Measurements from ENCODE around the gene DICER1.

DICER1 gene

DNA sequence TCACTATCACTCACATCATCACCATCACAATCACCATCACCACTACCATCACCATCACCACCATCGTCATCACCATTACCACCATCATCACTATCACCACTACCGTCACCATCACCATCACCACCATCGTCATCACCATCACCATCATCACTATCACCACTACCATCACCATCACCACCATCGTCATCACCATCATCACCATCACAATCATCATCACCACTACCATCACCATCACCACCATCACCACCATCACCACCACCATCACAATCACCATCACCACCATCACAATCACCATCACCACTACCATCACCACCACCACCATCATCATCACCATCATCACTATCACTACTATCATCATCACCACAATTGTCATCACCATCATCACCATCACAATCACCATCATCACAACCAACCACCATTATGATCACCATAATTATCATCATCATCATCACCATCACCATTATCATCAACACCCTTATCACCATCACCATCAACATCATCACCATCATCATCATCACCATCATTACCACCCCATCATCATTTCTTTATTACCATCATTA lies 90.8 kb downstream of the DICER1 start:
- no peak for TF ChIP-seq POLR2A (IDR thresholded peaks at IDR 0.05; ENCODE audit: low read depth, low read length)
- FAIRE-seq (no peak), DNase-seq (ENCODE audit: insufficient read length, low spot score) (no peak)

DNA sequence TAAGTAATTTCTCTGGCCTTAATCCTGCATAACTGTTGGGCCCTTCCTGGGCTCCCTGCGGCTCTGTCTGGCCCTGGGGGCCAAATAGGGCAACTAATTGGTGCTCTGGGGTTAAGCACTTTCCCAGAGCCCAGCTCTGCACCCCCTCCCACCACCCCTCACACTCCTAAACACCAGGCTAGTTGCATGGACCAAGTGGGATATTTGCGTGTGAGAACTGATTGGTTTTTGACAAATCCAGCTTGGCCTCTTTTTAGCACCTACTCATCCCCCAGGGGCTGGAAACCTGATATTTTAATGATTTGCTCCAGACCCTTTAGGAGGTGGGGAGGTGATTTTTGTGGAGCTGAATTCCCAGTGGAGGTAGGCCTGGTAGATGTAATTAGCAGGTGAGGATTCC lies 91.9 kb downstream of the DICER1 start:
- TF ChIP-seq POLR2A (IDR thresholded peaks at IDR 0.05; ENCODE audit: low read depth, low read length), result no peak
- no peak for DNase-seq (ENCODE audit: insufficient read length, low spot score)
- no peak for FAIRE-seq

- no peak for TF ChIP-seq POLR2A (IDR thresholded peaks at IDR 0.05; ENCODE audit: low read depth, low read length)
- no peak for DNase-seq (ENCODE audit: insufficient read length, low spot score)
- FAIRE-seq, result no peak
These were observed 92.6 kb downstream of the DICER1 start for GRCh38 chr14:95064734-95065133.

GRCh38 chr14:95064256-95064655 lies 93.1 kb downstream of the DICER1 start:
- DNase-seq (ENCODE audit: insufficient read length, low spot score), result no peak
- no peak for TF ChIP-seq POLR2A (IDR thresholded peaks at IDR 0.05; ENCODE audit: low read depth, low read length)
- no peak for FAIRE-seq

- DNase-seq (ENCODE audit: insufficient read length, low spot score), result no peak
- TF ChIP-seq POLR2A (IDR thresholded peaks at IDR 0.05; ENCODE audit: low read depth, low read length), result no peak
- no peak for FAIRE-seq
These were observed 93.9 kb downstream of the DICER1 start for GRCh38 chr14:95063391-95063790.

DNA sequence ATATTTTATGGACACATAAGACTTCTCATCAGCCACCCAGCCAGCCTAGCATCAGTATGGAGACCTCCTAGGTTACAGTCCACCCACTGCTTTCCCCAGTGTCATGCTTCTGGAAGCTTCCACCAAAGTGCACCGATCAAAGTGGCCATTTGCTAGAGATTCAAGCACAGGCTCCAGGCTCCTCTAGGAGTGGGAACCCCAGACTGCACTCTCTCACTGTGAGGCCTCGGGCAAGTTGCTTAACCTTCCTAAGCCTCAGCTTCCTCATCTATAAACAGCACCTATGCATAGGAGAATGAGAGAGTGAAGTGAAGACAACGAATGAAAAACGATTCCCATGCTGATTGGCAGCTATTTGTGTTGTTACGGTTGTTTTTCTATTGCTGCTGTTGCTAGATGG lies 94.4 kb downstream of the DICER1 start:
- no peak for TF ChIP-seq POLR2A (IDR thresholded peaks at IDR 0.05; ENCODE audit: low read depth, low read length)
- FAIRE-seq (no peak), DNase-seq (ENCODE audit: insufficient read length, low spot score) (no peak)

GRCh38 chr14:95062220-95062619 lies 95.1 kb downstream of the DICER1 start:
- FAIRE-seq (no peak), DNase-seq (ENCODE audit: insufficient read length, low spot score) (no peak)
- TF ChIP-seq POLR2A (IDR thresholded peaks at IDR 0.05; ENCODE audit: low read depth, low read length), result no peak

DNA sequence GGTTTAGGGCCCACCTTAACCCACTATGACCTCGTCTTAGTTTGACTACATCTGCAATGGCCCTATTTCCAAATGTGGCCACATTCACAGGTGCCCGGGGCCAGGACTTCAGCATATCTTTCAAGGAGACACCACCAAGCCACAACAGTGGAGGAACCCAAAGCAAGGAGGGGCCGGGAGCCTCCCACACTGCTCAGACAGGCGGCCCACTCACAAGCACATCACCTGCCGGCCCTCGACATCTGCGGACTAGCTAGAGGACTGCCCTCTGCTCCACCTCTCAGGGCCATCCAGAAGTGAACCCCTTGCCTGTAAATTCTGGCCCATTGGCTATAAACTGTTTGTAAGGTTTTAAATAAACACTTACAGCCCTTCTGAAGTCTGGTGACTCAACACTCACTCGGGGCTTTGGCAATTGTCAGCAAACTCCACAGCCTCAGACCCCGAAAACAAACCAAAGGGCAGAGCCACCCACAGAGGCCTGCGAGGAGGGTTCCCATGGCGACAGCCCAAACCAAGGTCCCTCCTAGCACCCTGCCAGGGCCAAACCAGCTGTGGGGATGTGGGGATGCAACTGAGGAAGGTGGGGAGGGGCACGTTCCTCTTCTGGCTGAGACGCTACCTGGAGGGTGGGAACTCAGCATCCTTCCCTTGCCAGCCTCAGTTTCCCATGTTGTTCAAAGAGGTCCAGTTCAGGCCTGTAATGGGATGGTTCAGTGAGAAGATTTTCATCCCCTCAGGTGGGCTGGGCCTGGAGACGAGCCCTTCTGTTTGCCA lies 95.8 kb downstream of the DICER1 start:
- TF ChIP-seq POLR2A (IDR thresholded peaks at IDR 0.05; ENCODE audit: low read depth, low read length), result no peak
- DNase-seq (ENCODE audit: insufficient read length, low spot score) (no peak), FAIRE-seq (no peak)

GRCh38 chr14:95059126-95059525 lies 98.2 kb downstream of the DICER1 start:
- DNase-seq (ENCODE audit: insufficient read length, low spot score) (no peak), FAIRE-seq (no peak)
- TF ChIP-seq POLR2A (IDR thresholded peaks at IDR 0.05; ENCODE audit: low read depth, low read length), result no peak

- FAIRE-seq, result no peak
- no peak for DNase-seq (ENCODE audit: insufficient read length, low spot score)
These were observed 98.8 kb downstream of the DICER1 start for GRCh38 chr14:95058491-95058890.

GRCh38 chr14:95057851-95058250 lies 99.5 kb downstream of the DICER1 start:
- DNase-seq (ENCODE audit: insufficient read length, low spot score) (no peak), FAIRE-seq (no peak)
- no peak for TF ChIP-seq POLR2A (IDR thresholded peaks at IDR 0.05; ENCODE audit: low read depth, low read length)

More at GRCh38 chr14:95058491-95058890, 98.8 kb downstream of the DICER1 start:
- TF ChIP-seq POLR2A (IDR thresholded peaks at IDR 0.05; ENCODE audit: low read depth, low read length), result no peak

DNA sequence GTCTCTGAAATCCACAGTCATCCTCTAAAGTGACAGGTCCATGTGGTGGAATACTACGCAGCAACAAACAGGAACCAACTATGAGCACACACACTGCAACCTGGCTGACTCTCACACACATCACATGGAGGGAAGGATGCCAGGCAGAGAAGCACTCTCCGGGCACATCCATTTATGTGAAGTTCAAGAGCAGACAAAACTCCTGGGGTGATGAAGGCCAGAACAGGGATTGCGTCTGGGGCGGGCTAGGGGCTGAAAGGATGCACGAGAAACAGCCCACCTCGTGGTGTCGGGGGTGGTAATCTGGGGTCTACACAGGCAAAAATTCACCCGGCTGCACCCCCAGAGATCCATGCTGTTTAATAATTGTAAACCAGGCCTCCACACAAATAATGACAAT lies 100.2 kb downstream of the DICER1 start:
- FAIRE-seq (no peak), DNase-seq (ENCODE audit: insufficient read length, low spot score) (no peak)
- TF ChIP-seq POLR2A (IDR thresholded peaks at IDR 0.05; ENCODE audit: low read depth, low read length), result no peak

DNA sequence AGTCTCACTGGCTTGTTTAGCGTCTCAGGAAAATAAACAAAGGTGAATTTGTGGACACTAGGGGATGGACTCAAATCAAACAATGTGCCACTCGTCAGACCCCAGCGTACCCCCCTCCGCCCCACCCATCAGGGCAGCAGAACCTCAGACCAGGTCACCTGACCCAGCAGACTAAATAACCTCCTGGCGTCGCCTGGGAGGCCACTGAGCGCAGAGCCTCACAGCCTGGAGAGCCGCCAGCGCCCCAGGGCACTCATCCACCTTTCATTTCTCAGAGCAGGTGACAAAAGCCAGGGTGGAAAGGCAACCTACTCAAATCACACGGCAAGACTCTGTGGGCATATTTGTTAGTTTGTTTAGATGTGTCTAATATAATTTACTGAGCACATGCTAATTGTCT lies 100.9 kb downstream of the DICER1 start:
- FAIRE-seq (no peak), DNase-seq (ENCODE audit: insufficient read length, low spot score) (no peak)
- no peak for TF ChIP-seq POLR2A (IDR thresholded peaks at IDR 0.05; ENCODE audit: low read depth, low read length)

GRCh38 chr14:95055318-95055717 lies 102.0 kb downstream of the DICER1 start:
- no peak for FAIRE-seq
- DNase-seq (ENCODE audit: insufficient read length, low spot score), result no peak
- TF ChIP-seq POLR2A (IDR thresholded peaks at IDR 0.05; ENCODE audit: low read depth, low read length), result no peak
